ENCODE results near the gene WNT5B. TPM values are rescaled to one million over a fixed set of nuclear protein-coding genes. Genes with fewer than 3 reads are reported as not detected.

WNT5B gene
- total RNA-seq, 5 donors from 2014 or later (not counting 1 experiment from before 2014, with no cell fraction given) = 0.20 TPM; not detected in 4

DNA sequence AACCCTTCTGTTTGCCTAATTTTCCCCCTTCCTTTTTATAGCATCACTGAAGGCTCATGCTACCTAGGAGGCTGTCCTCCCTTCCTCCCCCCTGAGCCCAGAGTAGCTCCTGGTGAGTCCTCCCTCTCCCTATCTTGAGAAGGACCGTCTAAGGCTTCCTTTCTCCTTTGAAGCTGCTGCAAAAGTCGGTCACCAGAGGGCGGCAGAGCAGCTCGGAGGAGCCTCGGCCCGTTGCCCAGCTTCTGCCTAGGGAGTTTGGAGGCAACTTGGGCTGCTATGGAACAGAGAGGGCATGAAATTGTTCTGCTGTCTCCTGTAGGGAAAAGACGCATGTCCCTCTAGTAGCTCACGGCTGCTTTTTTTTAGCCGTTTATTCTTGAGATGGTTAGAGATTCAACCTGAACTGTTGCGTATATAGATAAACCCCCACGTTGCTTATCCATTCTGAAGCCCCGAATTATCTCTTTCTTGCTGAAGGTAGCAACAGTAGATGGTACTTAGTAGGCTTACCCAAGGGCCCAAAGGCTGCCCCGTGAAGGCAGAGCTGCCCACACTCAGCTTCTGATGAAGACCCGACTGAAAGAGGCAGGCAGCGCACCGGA, 5.7 kb downstream of the WNT5B start:
- H3K27me3 Mint-ChIP-seq = peaks cover 41 to 42% of the 10 kb centered on the region in 2 donors
- no peak overlapping the region for H3K27ac ChIP-seq (ENCODE audit: low read length)
- DNase-seq (peak; percentile 16 to 72 (median 48)), ATAC-seq (replicated peaks in 1 of 4) (peak; percentile 53 to 76 (median 56))
- H3K4me1 Mint-ChIP-seq = peaks cover 7 to 17% (median 9%) of the 10 kb centered on the region in 3 donors
- H3K4me1 ChIP-seq (ENCODE audit: control insufficient read depth in 1 of 2, extremely low read depth in 1 of 2, insufficient read depth in 2 of 2, low read length in 2 of 2) = peaks cover 2 to 15% of the 10 kb centered on the region in 2 experiments
- ChIA-PET CTCF (interaction anchor here (0.5 to 2.8 kb wide), 16 partner anchors 12 to 542 kb away, joined by 3 to 34 read pairs (median 5); no protein-coding TSS in a partner anchor), POLR2A (no interaction called here)
- H3K4me3 Mint-ChIP-seq = no peak overlapping the region
- no peaks in the 10 kb centered on the region for H3K36me3 Mint-ChIP-seq
- no peaks in the 10 kb centered on the region for H3K36me3 ChIP-seq (ENCODE audit: control insufficient read depth in 2 of 2, extremely low read depth in 1 of 2, insufficient read depth in 1 of 2, low read length in 1 of 2)
- H3K27me3 ChIP-seq (replicated peaks in 1 of 2; ENCODE audit: control insufficient read depth in 2 of 2, extremely low read depth in 1 of 2, insufficient read depth in 2 of 2, low read length in 1 of 2) = peaks cover 3 to 51% of the 10 kb centered on the region in 2 experiments
- no peak overlapping the region for H3K4me3 ChIP-seq (ENCODE audit: control insufficient read depth in 1 of 2, extremely low read depth in 1 of 2, low read length in 1 of 2)
- 83% methylated on average over 6 of the region's 16 CpGs for WGBS (ENCODE audit: insufficient coverage)
- H3K9me3 ChIP-seq = no peaks in the 10 kb centered on the region
- H3K27ac Mint-ChIP-seq = peak overlapping the region in 1 of 2 donors; percentile 69
- no peaks in the 10 kb centered on the region for H3K9me3 Mint-ChIP-seq

- Mint-ChIP-seq H3K27ac (no peak overlapping the region), H3K9me3 (no peaks in the 10 kb centered on the region), H3K27me3 (peaks cover 39 to 40% of the 10 kb centered on the region in 2 donors), H3K4me3 (no peak overlapping the region), H3K4me1 (peaks cover 4 to 14% (median 7%) of the 10 kb centered on the region in 3 donors), H3K36me3 (no peaks in the 10 kb centered on the region)
- 87% methylated on average over 8 of the region's 11 CpGs for WGBS (ENCODE audit: insufficient coverage)
- ATAC-seq (replicated peaks in 1 of 4) (no peak), DNase-seq (no peak)
- H3K4me1 ChIP-seq (ENCODE audit: control insufficient read depth in 1 of 2, extremely low read depth in 1 of 2, insufficient read depth in 2 of 2, low read length in 2 of 2) = peaks cover 2 to 7% of the 10 kb centered on the region in 2 experiments
- H3K27me3 ChIP-seq (replicated peaks in 1 of 2; ENCODE audit: control insufficient read depth in 2 of 2, extremely low read depth in 1 of 2, insufficient read depth in 2 of 2, low read length in 1 of 2) = peaks cover 3 to 44% of the 10 kb centered on the region in 2 experiments
- H3K9me3 ChIP-seq = no peaks in the 10 kb centered on the region
- POLR2A ChIA-PET = interaction anchor here in 1 of 2 donors (0.6 kb wide), 1 partner anchor 153 kb away, joined by 3 read pairs; no protein-coding TSS in a partner anchor
- H3K36me3 ChIP-seq (ENCODE audit: control insufficient read depth in 2 of 2, extremely low read depth in 1 of 2, insufficient read depth in 1 of 2, low read length in 1 of 2) = no peaks in the 10 kb centered on the region
- CTCF ChIA-PET = interaction anchor here (0.7 to 2.8 kb wide), 13 partner anchors 14 to 543 kb away, joined by 3 to 34 read pairs (median 5); no protein-coding TSS in a partner anchor
- H3K4me3 ChIP-seq (ENCODE audit: control insufficient read depth in 1 of 2, extremely low read depth in 1 of 2, low read length in 1 of 2) = no peak overlapping the region
- no peak overlapping the region for H3K27ac ChIP-seq (ENCODE audit: low read length)
These were observed 6.5 kb downstream of the WNT5B start for GRCh38 chr12:1635301-1636095.

DNA sequence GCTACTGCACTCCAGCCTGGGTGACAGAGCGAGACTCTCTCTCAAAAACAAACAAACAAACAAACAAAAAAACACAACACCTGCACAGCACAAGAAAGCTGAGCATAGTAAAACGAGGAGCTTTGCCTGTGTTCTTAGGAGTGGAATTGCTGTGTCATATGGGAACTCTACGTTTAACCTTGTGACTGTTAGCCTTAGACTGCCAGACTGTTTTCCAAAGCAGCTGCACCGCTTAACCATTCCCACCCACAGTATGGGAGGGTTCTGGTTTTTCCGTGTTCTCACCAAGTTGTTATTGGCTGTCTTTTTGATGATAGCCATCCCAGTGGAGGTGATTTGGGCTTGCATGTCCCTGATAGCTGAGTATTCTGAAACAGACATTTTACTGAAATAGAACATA, 9.2 kb downstream of the WNT5B start:
- ATAC-seq (replicated peaks in 1 of 4) (no peak), DNase-seq (no peak)
- H3K4me3 Mint-ChIP-seq = no peak overlapping the region
- Histone ChIP-seq H3K4me1 (ENCODE audit: control insufficient read depth in 1 of 2, extremely low read depth in 1 of 2, insufficient read depth in 2 of 2, low read length in 2 of 2) (no peaks in the 10 kb centered on the region), H3K27me3 (replicated peaks in 1 of 2; ENCODE audit: control insufficient read depth in 2 of 2, extremely low read depth in 1 of 2, insufficient read depth in 2 of 2, low read length in 1 of 2) (peaks cover 0 to 31% of the 10 kb centered on the region in 2 experiments), H3K9me3 (no peaks in the 10 kb centered on the region), H3K27ac (ENCODE audit: low read length) (no peak overlapping the region), H3K4me3 (ENCODE audit: control insufficient read depth in 1 of 2, extremely low read depth in 1 of 2, low read length in 1 of 2) (no peak overlapping the region), H3K36me3 (ENCODE audit: control insufficient read depth in 2 of 2, extremely low read depth in 1 of 2, insufficient read depth in 1 of 2, low read length in 1 of 2) (no peaks in the 10 kb centered on the region)
- CTCF ChIA-PET = interaction anchor here in 1 of 2 donors (1.0 kb wide), 1 partner anchor 153 kb away, joined by 6 read pairs; no protein-coding TSS in a partner anchor
- POLR2A ChIA-PET = no interaction called here
- no peaks in the 10 kb centered on the region for H3K9me3 Mint-ChIP-seq
- H3K27me3 Mint-ChIP-seq = peaks cover 16 to 21% of the 10 kb centered on the region in 2 donors
- no CpG with 5 or more reads among the region's 5 CpGs for WGBS (ENCODE audit: insufficient coverage)
- H3K27ac Mint-ChIP-seq = no peak overlapping the region
- H3K36me3 Mint-ChIP-seq = no peaks in the 10 kb centered on the region
- peaks cover 0 to 2% (median 0%) of the 10 kb centered on the region in 3 donors for H3K4me1 Mint-ChIP-seq

- POLR2A ChIA-PET = no interaction called here
- DNase-seq (no peak), ATAC-seq (replicated peaks in 1 of 4) (no peak)
- H3K9me3 ChIP-seq = no peaks in the 10 kb centered on the region
- Mint-ChIP-seq H3K9me3 (no peaks in the 10 kb centered on the region), H3K36me3 (no peaks in the 10 kb centered on the region), H3K27ac (no peak overlapping the region), H3K4me1 (peaks cover 0 to 2% (median 0%) of the 10 kb centered on the region in 3 donors), H3K27me3 (peaks cover 7 to 17% of the 10 kb centered on the region in 2 donors), H3K4me3 (no peak overlapping the region)
- no peak overlapping the region for H3K27ac ChIP-seq (ENCODE audit: low read length)
- no peaks in the 10 kb centered on the region for H3K4me1 ChIP-seq (ENCODE audit: control insufficient read depth in 1 of 2, extremely low read depth in 1 of 2, insufficient read depth in 2 of 2, low read length in 2 of 2)
- no peaks in the 10 kb centered on the region for H3K36me3 ChIP-seq (ENCODE audit: control insufficient read depth in 2 of 2, extremely low read depth in 1 of 2, insufficient read depth in 1 of 2, low read length in 1 of 2)
- H3K27me3 ChIP-seq (replicated peaks in 1 of 2; ENCODE audit: control insufficient read depth in 2 of 2, extremely low read depth in 1 of 2, insufficient read depth in 2 of 2, low read length in 1 of 2) = peaks cover 0 to 18% of the 10 kb centered on the region in 2 experiments
- WGBS (ENCODE audit: insufficient coverage) = 93% methylated on average over 40 of the region's 40 CpGs
- no peak overlapping the region for H3K4me3 ChIP-seq (ENCODE audit: control insufficient read depth in 1 of 2, extremely low read depth in 1 of 2, low read length in 1 of 2)
- CTCF ChIA-PET = no interaction called here
These were observed 10.5 kb downstream of the WNT5B start for GRCh38 chr12:1639538-1639937.

DNA sequence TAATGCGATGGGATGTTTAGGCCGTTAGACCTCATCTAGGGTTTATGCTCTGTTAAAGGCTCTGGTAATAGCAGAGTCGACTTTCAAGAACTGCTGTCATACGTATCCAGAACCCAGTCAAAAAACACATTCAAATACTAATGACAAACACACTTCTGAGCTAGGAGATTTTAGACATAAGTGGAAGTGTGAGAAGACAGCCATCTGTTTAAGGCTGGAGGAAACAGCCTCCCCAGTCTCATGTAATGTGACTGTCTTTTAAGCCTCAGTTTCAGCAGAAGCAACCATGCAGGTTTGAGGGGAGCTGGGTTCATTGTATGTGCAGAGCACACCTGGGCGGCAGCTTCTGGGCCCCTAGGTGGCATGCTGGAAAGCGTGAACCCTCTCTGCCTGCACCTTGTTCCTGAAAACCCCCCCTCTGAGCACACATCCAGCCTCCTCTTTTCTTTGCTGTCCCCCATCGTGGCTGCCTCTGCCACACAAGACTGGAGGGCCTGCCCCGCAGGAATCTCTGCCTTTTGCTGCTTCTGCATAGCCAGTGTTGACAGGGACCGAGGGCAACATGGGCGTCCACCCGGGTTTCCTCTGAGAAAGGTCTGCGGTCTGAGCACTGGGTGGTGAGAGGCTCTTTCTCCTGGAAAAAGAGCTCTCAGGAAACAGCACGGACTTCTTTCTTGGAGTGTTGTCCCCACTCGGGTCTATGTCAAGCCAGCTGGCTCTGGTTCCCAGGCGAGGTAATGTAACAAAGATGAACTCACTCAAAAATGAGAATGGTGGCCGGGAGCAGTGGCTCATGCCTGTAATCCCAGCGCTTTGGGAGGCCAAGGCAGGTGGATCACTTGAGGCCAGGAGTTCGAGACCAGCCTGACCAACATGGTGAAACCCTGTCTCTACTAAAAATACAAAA, 11.6 kb downstream of the WNT5B start:
- H3K36me3 ChIP-seq (ENCODE audit: control insufficient read depth in 2 of 2, extremely low read depth in 1 of 2, insufficient read depth in 1 of 2, low read length in 1 of 2) = no peaks in the 10 kb centered on the region
- no peak overlapping the region for H3K4me3 ChIP-seq (ENCODE audit: control insufficient read depth in 1 of 2, extremely low read depth in 1 of 2, low read length in 1 of 2)
- DNase-seq = no peak
- H3K27ac ChIP-seq (ENCODE audit: low read length) = no peak overlapping the region
- peaks cover 0 to 11% of the 10 kb centered on the region in 2 experiments for H3K27me3 ChIP-seq (replicated peaks in 1 of 2; ENCODE audit: control insufficient read depth in 2 of 2, extremely low read depth in 1 of 2, insufficient read depth in 2 of 2, low read length in 1 of 2)
- CTCF ChIA-PET = interaction anchor here in 1 of 2 donors (0.6 kb wide), 1 partner anchor 256 kb away, joined by 3 read pairs; no protein-coding TSS in a partner anchor
- H3K9me3 Mint-ChIP-seq = no peaks in the 10 kb centered on the region
- H3K27me3 Mint-ChIP-seq = peaks cover 6 to 11% of the 10 kb centered on the region in 2 donors
- no peak overlapping the region for H3K27ac Mint-ChIP-seq
- POLR2A ChIA-PET = no interaction called here
- 93% methylated on average over 10 of the region's 18 CpGs for WGBS (ENCODE audit: insufficient coverage)
- H3K36me3 Mint-ChIP-seq = no peaks in the 10 kb centered on the region
- peaks cover 0 to 9% (median 3%) of the 10 kb centered on the region in 3 donors for H3K4me1 Mint-ChIP-seq
- H3K4me1 ChIP-seq (ENCODE audit: control insufficient read depth in 1 of 2, extremely low read depth in 1 of 2, insufficient read depth in 2 of 2, low read length in 2 of 2) = peaks cover 0 to 2% of the 10 kb centered on the region in 2 experiments
- no peak for ATAC-seq (replicated peaks in 1 of 4)
- H3K9me3 ChIP-seq = no peaks in the 10 kb centered on the region
- no peak overlapping the region for H3K4me3 Mint-ChIP-seq

DNA sequence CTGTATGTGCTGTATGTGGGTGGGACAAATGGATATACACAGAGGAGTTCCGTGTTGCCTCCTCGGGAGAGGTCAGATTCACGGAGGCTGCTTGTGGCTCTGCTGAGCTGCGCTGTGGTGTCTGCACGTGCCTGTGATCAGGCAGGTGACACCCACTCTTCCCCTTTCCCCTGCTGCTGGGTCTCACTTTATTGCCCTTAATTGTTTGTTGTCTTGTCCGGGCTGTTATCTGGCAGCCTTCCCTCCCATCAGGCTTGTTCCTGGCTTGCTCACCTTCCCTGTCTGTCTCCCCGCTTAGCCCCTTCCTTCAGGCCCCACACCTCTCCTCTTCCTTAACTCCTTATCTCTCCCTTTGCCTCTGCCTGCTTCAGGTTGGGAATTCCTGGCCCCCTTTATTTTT, 13.5 kb downstream of the WNT5B start:
- POLR2A ChIA-PET = no interaction called here
- H3K4me1 ChIP-seq (ENCODE audit: control insufficient read depth in 1 of 2, extremely low read depth in 1 of 2, insufficient read depth in 2 of 2, low read length in 2 of 2) = peaks cover 0 to 4% of the 10 kb centered on the region in 2 experiments
- WGBS (ENCODE audit: insufficient coverage) = 79% methylated on average over 7 of the region's 7 CpGs
- H3K36me3 ChIP-seq (ENCODE audit: control insufficient read depth in 2 of 2, extremely low read depth in 1 of 2, insufficient read depth in 1 of 2, low read length in 1 of 2) = no peaks in the 10 kb centered on the region
- H3K4me3 ChIP-seq (ENCODE audit: control insufficient read depth in 1 of 2, extremely low read depth in 1 of 2, low read length in 1 of 2) = no peak overlapping the region
- H3K9me3 ChIP-seq = no peaks in the 10 kb centered on the region
- no peak overlapping the region for H3K27ac Mint-ChIP-seq
- DNase-seq (no peak), ATAC-seq (replicated peaks in 1 of 4) (no peak)
- H3K36me3 Mint-ChIP-seq = no peaks in the 10 kb centered on the region
- H3K27ac ChIP-seq (ENCODE audit: low read length) = no peak overlapping the region
- peaks cover 0 to 22% of the 10 kb centered on the region in 2 experiments for H3K27me3 ChIP-seq (replicated peaks in 1 of 2; ENCODE audit: control insufficient read depth in 2 of 2, extremely low read depth in 1 of 2, insufficient read depth in 2 of 2, low read length in 1 of 2)
- CTCF ChIA-PET = no interaction called here
- H3K4me3 Mint-ChIP-seq = no peak overlapping the region
- H3K4me1 Mint-ChIP-seq = peaks cover 0 to 12% (median 8%) of the 10 kb centered on the region in 3 donors
- H3K9me3 Mint-ChIP-seq = no peaks in the 10 kb centered on the region
- H3K27me3 Mint-ChIP-seq = peaks cover 2 to 11% of the 10 kb centered on the region in 2 donors
